Tibial nerve (tissue), 4 donors: ENCODE data around the gene IZUMO4.
A peak's percentile ranks its signal among the peaks of the same experiment; 100 is the strongest.

Experiments used
- EP300 ChIP-seq, 2 donors: sonication (generic); formaldehyde crosslinking; IDR thresholded peaks; one replicate each; pipeline ENCODE4 v1.6.1; 2017; ENCODE audit warnings: antibody characterized with exemption in 2 of 2, mild to moderate bottlenecking in 1 of 2
- POLR2A ChIP-seq, 2 donors: fragments of 450-650 bp; IDR thresholded peaks; one replicate each; pipeline ENCODE4 v1.6.1; 2017; ENCODE audit warnings: antibody characterized with exemption in 2 of 2, mild to moderate bottlenecking in 2 of 2, moderate library complexity in 2 of 2
- TF ChIP-seq, protein P1 (sequence below), 5 experiments: fragments of 200-600 bp in 3 of 5; fragments of 450-650 bp in 2 of 5; sonication (generic) in 3 of 5; IDR thresholded peaks; one replicate each; pipeline ENCODE4 v1.5.1; 2016 to 2019; ENCODE audit warnings: antibody characterized with exemption in 5 of 5, mild to moderate bottlenecking in 3 of 5, moderate library complexity in 2 of 5

DNA sequence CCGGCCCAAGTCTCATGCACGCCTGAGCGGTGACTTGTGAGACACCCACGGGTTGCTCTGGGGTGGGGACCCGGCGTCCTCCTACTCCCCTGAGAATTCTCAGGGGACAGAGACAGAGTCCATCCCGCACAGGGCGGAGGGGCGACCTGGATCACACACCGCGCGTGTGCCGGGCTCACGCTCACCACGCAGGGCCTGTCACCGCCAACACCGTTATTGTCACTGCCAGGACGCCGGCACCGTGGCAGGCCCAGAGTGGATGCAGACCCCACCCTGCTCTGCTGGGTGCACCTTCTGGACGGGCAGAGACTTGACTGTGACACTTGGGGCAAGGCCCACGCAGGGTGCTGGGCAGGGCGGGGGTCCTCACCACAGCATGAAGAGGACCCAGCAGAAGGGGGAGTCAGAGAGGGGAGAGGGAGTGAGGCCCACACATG is 16.8 kb upstream of the IZUMO4 start:
- TF ChIP-seq, protein P1, sequence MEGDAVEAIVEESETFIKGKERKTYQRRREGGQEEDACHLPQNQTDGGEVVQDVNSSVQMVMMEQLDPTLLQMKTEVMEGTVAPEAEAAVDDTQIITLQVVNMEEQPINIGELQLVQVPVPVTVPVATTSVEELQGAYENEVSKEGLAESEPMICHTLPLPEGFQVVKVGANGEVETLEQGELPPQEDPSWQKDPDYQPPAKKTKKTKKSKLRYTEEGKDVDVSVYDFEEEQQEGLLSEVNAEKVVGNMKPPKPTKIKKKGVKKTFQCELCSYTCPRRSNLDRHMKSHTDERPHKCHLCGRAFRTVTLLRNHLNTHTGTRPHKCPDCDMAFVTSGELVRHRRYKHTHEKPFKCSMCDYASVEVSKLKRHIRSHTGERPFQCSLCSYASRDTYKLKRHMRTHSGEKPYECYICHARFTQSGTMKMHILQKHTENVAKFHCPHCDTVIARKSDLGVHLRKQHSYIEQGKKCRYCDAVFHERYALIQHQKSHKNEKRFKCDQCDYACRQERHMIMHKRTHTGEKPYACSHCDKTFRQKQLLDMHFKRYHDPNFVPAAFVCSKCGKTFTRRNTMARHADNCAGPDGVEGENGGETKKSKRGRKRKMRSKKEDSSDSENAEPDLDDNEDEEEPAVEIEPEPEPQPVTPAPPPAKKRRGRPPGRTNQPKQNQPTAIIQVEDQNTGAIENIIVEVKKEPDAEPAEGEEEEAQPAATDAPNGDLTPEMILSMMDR (IDR thresholded peaks at IDR 0.05), result no peak
- no peak for TF ChIP-seq POLR2A (IDR thresholded peaks at IDR 0.05)
- peak in 1 of 2 donors; percentile 22 for TF ChIP-seq EP300 (IDR thresholded peaks at IDR 0.05)
